PC-3 (cell line): ENCODE measurements around the gene PPARG. TPM values are rescaled to one million over a fixed set of nuclear protein-coding genes. Genes with fewer than 3 reads are reported as not detected.

ENCODE experiments used
- ATAC-seq: fragments of 200-7000 bp; cut with Tn5 transposase; 2 replicates; pipeline ENCODE4 v1.9.1; 2020; ENCODE audit warnings: mild to moderate bottlenecking, moderate library complexity
- BruUV-seq: library from RNA; stranded (reverse); fragments of 400-500 nt; replicated peaks from 2 replicates; lab custom pipeline; 2021; lab: Mats Ljungman, UMichigan
- CTCF ChIA-PET: fragments of 300-600 bp; sonication (Branson Sonifier 250); formaldehyde crosslinking; loops from one replicate; lab custom pipeline; 2022; ENCODE audit warnings: antibody characterized with exemption; lab: Charles Lee
- POLR2A ChIA-PET: fragments of 300-600 bp; sonication (Branson Sonifier 250); formaldehyde crosslinking; loops from one replicate; lab custom pipeline; 2022; ENCODE audit warnings: antibody characterized with exemption; ENCODE audit not compliant: unreplicated experiment; lab: Charles Lee
- DNase-seq: peaks from one replicate; pipeline ENCODE4 v3.0.0-alpha.2; 2015
- H2AFZ ChIP-seq: fragments of 300-600 bp; sonication (generic); 2 replicates; pipeline ENCODE4 v1.6.0; 2016; ENCODE audit warnings: antibody characterized with exemption, low read length
- H3F3A ChIP-seq: fragments of 300-600 bp; sonication (generic); one replicate; pipeline ENCODE4 v1.6.0; 2017; ENCODE audit warnings: antibody characterized with exemption, low read length, control low read depth, mild to moderate bottlenecking; ENCODE audit not compliant: unreplicated experiment
- H3K27ac ChIP-seq: fragments of 300-600 bp; sonication (generic); 2 replicates; pipeline ENCODE4 v1.5.1; 2016; ENCODE audit warnings: mild to moderate bottlenecking, low read length
- H3K27me3 ChIP-seq: fragments of 300-600 bp; sonication (generic); 2 replicates; pipeline ENCODE4 v1.6.1; 2016; ENCODE audit warnings: low read length, mixed read lengths
- H3K36me3 ChIP-seq: fragments of 300-600 bp; sonication (generic); 2 replicates; pipeline ENCODE4 v1.6.1; 2016; ENCODE audit warnings: low read depth, mixed run types, low read length, mixed read lengths
- H3K4me1 ChIP-seq: fragments of 300-600 bp; sonication (generic); 2 replicates; pipeline ENCODE4 v1.5.1; 2016; ENCODE audit warnings: low read length; ENCODE audit not compliant: insufficient read depth
- H3K4me2 ChIP-seq: fragments of 300-600 bp; sonication (generic); 2 replicates; pipeline ENCODE4 v1.6.0; 2016; ENCODE audit warnings: low read length
- H3K4me3 ChIP-seq: fragments of 300-600 bp; sonication (generic); 2 replicates; pipeline ENCODE4 v1.5.1; 2016; ENCODE audit warnings: mild to moderate bottlenecking, low read length, mixed read lengths
- H3K79me2 ChIP-seq: fragments of 300-600 bp; sonication (generic); 2 replicates; pipeline ENCODE4 v1.6.1; 2017; ENCODE audit warnings: low read length, mixed read lengths
- H3K9ac ChIP-seq: fragments of 300-600 bp; sonication (generic); 2 replicates; pipeline ENCODE4 v1.6.0; 2016; ENCODE audit warnings: mild to moderate bottlenecking, low read length
- H3K9me2 ChIP-seq: fragments of 300-600 bp; sonication (generic); replicated peaks from 2 replicates; pipeline ENCODE4 v1.6.1; 2016; ENCODE audit warnings: mixed run types, low read length, mixed read lengths
- H3K9me3 ChIP-seq: fragments of 300-600 bp; sonication (generic); 2 replicates; pipeline ENCODE4 v1.6.1; 2016; ENCODE audit warnings: low read length, mixed read lengths
- H4K20me1 ChIP-seq: fragments of 300-600 bp; sonication (generic); 2 replicates; pipeline ENCODE4 v1.6.1; 2016; ENCODE audit warnings: low read length, mixed read lengths
- CTCF ChIP-seq: fragments of 300-600 bp; sonication (generic); conservative IDR thresholded peaks from 2 replicates; pipeline ENCODE4 v1.5.1; 2017; ENCODE audit warnings: antibody characterized with exemption, low read depth, mild to moderate bottlenecking, low read length
- EZH2 ChIP-seq: fragments of 300-600 bp; sonication (generic); IDR thresholded peaks from one replicate; pipeline ENCODE4 v1.6.1; 2017; ENCODE audit warnings: antibody characterized with exemption, mild to moderate bottlenecking, low read length; ENCODE audit not compliant: unreplicated experiment
- EZH2phosphoT487 ChIP-seq: fragments of 300-600 bp; sonication (generic); IDR thresholded peaks from 2 replicates; pipeline ENCODE4 v1.6.1; 2018; ENCODE audit warnings: mild to moderate bottlenecking, antibody characterized with exemption, low read length, borderline replicate concordance
- intact Hi-C: fragments of 100-400 bp; cut with micrococcal nuclease; formaldehyde crosslinking; loops from 2 replicates; pipeline ENCODE4 v1.9.0; 2023
- total RNA-seq: library from RNA; depleted of rRNA; stranded (reverse); fragments of >200 nt; gene quantifications from 2 replicates; pipeline ENCODE4 v1.2.3, GENCODE V29; 2014

Gene PPARG
- total RNA-seq, 1 experiment from 2014 or later: 250 TPM

DNA sequence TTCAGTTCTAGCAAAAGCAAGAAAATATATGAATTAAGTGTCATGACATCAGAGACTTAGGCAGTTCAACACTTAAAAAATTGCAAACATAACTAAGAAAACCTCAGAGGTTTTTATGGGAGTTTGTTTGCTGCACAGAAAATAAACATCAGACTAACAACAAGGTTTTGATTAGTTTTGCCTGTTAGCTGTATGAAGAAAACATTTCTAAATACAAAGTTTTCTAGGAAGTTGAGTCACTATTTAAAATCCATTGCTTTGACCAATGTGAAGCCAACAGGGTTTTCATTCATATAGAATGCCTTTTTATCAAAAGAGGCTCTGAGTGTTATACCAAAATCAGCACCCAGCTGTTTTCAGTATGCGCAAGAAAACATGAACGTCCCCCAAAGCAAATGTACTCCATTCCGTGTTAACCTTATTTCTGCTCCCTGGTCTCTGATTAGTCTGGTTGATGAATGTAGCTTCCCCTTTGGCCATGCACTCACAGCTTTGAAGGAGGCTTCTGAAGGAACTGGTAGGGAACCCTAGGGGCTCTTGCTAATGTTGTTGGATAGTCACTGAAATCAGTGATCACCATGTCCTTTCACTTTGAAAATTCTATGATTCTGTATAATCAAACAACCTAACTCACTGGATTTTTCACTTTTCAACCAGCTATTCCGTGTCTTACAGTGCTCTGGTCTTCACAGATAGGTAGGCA, 105.8 kb downstream of the PPARG start:
- Histone ChIP-seq H3K4me3 (no peak overlapping the region), H3K4me1 (peaks cover 30% of the 10 kb centered on the region), H3K9ac (no peak overlapping the region), H3K36me3 (peaks cover 65% of the 10 kb centered on the region), H2AFZ (no peak overlapping the region), H3K27ac (peak overlapping the region; percentile 15; the same call in 1 of the 2 replicates), H4K20me1 (no peaks in the 10 kb centered on the region), H3K9me3 (no peaks in the 10 kb centered on the region), H3F3A (peaks cover 15% of the 10 kb centered on the region), H3K27me3 (no peaks in the 10 kb centered on the region), H3K79me2 (no peaks in the 10 kb centered on the region; the same call in 1 of the 2 replicates), H3K4me2 (no peak overlapping the region), H3K9me2 (no peaks in the 10 kb centered on the region)
- intact Hi-C loops: no loop called here
- BruUV-seq: no TSS peak
- DNase-seq: no peak
- no peak for TF ChIP-seq EZH2
- ChIA-PET CTCF (no interaction called here), POLR2A (interaction anchor here (0.7 kb wide), 1 partner anchor 18 kb away, joined by 4 read pairs; no protein-coding TSS in a partner anchor)
- no peak for ATAC-seq

GRCh38 chr3:12395349-12396012, 106.6 kb downstream of the PPARG start:
- POLR2A ChIA-PET: interaction anchor here (0.7 kb wide), 1 partner anchor 18 kb away, joined by 4 read pairs; no protein-coding TSS in a partner anchor
- TF ChIP-seq EZH2phosphoT487 (no peak), EZH2 (no peak), CTCF (no peak)
- Histone ChIP-seq H3K9me3 (no peaks in the 10 kb centered on the region), H2AFZ (no peak overlapping the region), H3K4me1 (peaks cover 38% of the 10 kb centered on the region), H3K4me3 (no peak overlapping the region), H3F3A (peaks cover 15% of the 10 kb centered on the region), H3K27ac (peak overlapping the region; percentile 15; the same call in 1 of the 2 replicates), H4K20me1 (no peaks in the 10 kb centered on the region), H3K36me3 (peaks cover 66% of the 10 kb centered on the region), H3K9ac (no peak overlapping the region), H3K4me2 (no peak overlapping the region), H3K79me2 (no peaks in the 10 kb centered on the region; the same call in 1 of the 2 replicates), H3K9me2 (no peaks in the 10 kb centered on the region), H3K27me3 (no peaks in the 10 kb centered on the region)
- intact Hi-C loops: no loop called here
- ATAC-seq (no peak), DNase-seq (no peak)
- CTCF ChIA-PET: no interaction called here
- no TSS peak for BruUV-seq

- Histone ChIP-seq H3K4me2 (no peak overlapping the region), H4K20me1 (no peaks in the 10 kb centered on the region), H3F3A (peaks cover 10% of the 10 kb centered on the region), H3K79me2 (peaks cover 5% of the 10 kb centered on the region; the same call in 1 of the 2 replicates), H3K27me3 (no peaks in the 10 kb centered on the region), H3K9me3 (no peaks in the 10 kb centered on the region), H3K36me3 (peaks cover 64% of the 10 kb centered on the region), H3K4me3 (no peak overlapping the region), H3K9me2 (no peaks in the 10 kb centered on the region), H2AFZ (no peak overlapping the region), H3K9ac (no peak overlapping the region), H3K27ac (no peak overlapping the region), H3K4me1 (peaks cover 48% of the 10 kb centered on the region)
- ChIA-PET CTCF (interaction anchor here (0.6 kb wide), 1 partner anchor 92 kb away, joined by 3 read pairs; no protein-coding TSS in a partner anchor), POLR2A (no interaction called here)
- DNase-seq (no peak), ATAC-seq (no peak)
- BruUV-seq: no TSS peak
- intact Hi-C loops: no loop called here
- no peak for TF ChIP-seq CTCF
- no peak for TF ChIP-seq EZH2
- TF ChIP-seq EZH2phosphoT487: no peak
Measured at GRCh38 chr3:12396471-12396870, 107.6 kb downstream of the PPARG start.
